Activated CD8-positive, alpha-beta memory T cell treated with anti-CD3 and anti-CD28 coated beads, Interleukin-2, amount 50 U/mL, for 24 hours (primary cell): ENCODE measurements around the gene IPO9.
"Not testable (repeated sequence)": the region's sequence is repeated elsewhere in the genome, so short reads cannot be mapped to it uniquely, and the experiment has no call there.

Experiments used
- DNase-seq: peaks from one replicate; pipeline ENCODE4 v3.0.0-alpha.2; 2020; ENCODE audit errors: extremely low read depth

The IPO9 gene

GRCh38 chr1:201848230-201848629 is 19.3 kb downstream of the IPO9 start:
- DNase-seq, result no peak

- DNase-seq, result no peak
Observed at GRCh38 chr1:201849372-201850052, 20.6 kb downstream of the IPO9 start.

DNA sequence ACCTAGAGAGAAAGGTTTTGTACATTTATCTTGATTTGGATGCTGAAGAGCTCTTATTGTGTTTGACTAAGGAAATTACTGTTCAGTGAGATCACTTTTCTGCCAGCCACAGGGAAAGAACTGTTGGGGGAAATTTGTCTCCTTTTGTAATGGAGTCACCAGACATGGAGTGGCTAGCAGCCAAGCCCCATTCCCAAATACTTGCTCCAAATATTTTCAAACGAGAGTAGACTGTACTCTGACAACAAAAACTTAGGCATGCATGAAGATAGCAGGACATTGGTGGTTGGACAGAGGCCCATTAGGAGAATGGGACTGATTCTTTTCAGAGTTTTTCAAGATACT is 21.1 kb downstream of the IPO9 start:
- DNase-seq, result no peak

GRCh38 chr1:201851949-201852348 is 23.0 kb downstream of the IPO9 start:
- DNase-seq, result no peak

- DNase-seq, result not testable (repeated sequence)
Observed at GRCh38 chr1:201856722-201857121, 27.8 kb downstream of the IPO9 start.

DNA sequence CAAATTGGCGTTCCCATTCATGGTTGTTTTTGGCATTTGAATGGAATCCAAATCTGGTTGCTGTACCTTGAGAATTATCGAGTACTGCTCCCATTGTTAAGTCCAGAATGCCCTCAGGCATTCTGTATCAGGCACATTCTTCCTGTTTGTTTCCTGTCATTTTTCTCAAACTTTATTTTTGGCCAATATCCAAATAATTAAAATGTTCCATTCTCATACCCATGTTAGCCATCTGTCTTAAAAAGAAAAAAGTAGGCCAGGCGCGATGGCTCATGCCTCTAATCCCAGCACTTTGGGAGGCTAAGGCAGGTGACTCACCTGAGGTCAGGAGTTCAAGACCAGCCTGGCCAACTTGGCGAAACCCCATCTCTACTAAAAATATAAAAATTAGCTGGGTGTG is 30.5 kb downstream of the IPO9 start:
- DNase-seq, result no peak

DNA sequence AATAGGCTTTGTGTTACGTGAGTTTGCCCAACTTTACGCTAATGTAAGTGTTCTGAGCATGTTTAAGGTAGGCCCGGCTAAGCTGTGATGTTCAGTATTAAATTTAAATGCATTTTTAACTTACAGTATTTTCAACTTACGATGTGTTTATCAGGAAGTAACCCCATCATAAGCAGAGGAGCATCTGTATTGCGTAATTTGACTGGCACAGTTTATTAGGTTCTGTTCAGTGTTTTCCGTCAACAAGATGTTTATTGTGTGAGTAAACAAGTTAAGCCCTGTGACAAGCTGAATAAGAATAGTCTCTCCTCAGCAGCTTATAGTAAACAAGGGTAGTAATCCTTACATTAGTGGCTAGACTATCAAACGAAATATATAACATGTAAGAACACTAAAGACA is 32.5 kb downstream of the IPO9 start:
- DNase-seq, result no peak

DNA sequence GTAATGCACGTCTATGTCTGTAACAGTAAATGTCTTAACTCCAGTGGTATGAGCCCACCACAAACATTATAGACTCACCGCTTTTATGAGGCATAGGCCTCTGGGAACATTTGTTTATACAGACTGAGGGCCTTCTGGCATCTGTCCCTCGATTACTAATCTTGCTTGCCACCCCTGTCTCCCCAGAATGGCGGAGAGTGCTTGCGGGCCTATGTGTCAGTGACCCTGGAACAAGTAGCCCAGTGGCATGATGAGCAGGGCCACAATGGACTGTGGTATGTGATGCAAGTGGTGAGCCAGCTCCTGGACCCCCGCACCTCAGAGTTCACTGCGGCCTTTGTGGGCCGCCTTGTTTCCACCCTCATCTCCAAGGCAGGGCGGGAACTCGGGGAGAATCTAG is 41.4 kb downstream of the IPO9 start:
- no peak for DNase-seq

- DNase-seq, result no peak
Observed at GRCh38 chr1:201874672-201875071, 45.7 kb downstream of the IPO9 start.

DNA sequence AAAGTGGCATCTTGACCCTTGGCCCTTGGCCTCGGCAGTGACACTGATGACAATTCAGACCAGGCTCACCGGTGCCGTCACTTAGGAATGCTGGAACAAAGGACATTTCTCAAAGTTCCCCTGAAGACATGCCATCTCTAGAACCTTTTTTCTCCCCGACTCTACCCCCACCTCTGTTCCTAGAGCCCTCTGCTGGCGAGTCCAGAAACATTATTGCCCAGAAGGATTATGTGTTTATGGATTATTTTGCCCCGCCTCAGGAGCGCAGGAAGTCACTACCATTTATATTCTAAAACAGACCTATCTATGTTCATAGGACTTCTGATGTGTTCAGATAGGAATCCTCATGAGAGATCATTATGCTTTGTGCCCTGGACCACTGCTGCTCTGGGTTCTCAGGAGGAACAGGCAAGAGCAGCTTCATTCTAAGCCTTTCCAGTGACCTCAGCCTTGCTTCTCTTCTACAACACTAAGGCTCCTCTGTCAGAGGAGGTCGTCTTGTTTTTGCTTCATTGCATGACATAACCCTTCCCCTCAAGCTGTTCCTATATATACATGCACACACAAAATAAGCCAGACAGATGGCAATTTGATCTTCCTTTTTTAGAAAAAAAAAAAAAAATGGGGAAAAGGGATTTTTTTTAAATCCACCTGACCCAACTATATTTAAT is 47.3 kb downstream of the IPO9 start:
- DNase-seq, result no peak

- no peak for DNase-seq
Observed at GRCh38 chr1:201877877-201878401, 49.0 kb downstream of the IPO9 start.

DNA sequence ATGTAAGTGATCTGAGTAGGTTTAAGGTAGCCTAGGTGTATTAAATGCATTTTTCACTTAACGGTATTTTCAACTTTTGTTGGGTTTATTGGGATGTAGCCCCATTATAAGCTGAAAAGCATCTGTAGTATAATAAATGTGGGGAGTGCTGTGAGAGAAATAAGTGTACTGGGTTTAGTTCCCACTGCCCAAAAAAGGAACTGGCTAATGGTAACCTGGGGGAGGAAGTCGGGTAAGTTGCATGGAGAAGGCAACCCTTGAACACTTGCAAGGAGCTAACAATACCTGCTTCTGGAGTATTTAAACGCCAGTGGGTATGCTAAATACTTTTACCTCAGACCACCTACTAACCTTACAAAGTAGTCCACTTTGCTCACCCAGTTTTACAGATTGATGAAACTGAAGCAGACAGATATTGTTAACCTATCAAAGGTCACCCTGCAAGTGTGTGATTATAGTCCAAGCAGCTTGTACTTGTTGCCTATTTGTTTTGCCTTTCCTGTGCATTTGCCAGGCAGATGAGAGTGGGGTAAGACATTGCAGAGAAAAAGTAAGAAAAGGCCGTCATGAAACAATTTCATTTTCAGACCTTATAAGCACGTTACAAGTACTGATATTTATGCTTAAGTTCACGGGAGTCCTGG is 52.1 kb downstream of the IPO9 start:
- DNase-seq, result no peak

DNA sequence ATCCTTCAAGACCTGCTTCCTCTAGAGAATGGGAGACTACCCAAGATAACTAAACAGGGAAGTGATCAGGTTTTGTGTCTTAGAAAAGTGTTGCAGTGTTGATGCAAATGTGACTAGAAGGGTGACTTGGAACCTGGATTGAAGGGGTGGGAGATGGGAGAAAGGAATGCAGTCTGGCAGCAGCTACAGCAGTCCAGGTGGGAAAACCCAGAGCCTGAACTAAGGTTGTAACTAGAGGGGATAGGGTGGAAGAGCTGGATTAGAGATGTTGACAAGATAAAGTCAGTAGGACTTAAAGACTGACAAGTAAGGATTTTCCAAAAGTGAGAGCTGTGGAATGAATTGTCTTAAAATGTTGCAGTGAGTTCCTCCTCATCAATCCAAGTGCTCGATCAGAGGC is 52.7 kb downstream of the IPO9 start:
- no peak for DNase-seq

DNA sequence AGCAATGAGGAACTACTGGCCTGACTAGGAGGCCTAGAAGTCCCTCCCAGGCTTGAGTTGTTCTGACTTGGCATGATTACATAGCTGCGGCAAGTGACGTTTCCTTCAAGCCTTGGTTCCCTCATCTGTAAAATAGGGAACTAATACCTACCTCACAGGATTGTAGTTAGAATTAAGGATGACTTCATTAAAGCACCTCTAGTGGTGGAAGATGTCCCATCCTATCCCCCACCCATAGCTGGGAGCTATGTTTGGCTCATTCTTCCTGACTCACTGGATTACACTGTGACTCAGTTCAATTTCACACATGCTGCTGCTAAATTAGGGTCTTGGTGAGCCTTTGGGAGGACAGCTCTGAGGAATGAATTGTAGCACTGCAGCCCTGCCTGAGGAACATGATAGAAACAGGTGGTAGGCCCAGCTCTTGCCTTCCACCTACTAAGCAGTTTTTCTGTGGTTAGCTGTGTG is 53.7 kb downstream of the IPO9 start:
- no peak for DNase-seq

DNA sequence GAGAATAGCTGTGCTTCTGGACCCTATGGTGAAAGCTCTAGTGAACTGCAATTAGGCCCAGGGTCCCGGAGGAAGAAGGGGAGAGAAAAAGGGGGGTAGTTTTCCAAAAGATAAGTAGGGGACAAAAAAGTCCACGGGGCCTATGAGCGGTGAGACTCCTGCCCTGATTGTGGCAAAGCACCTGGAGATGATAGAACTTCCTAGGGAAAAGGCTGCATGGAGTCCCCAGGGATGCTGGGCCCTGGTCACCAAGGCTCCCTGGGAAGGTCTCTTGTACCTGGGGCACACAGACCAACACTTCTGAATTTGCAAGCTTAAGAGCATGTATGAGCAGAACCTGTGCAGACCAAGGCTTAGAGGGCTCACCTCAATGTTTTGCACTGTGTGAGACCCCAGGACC is 54.3 kb downstream of the IPO9 start:
- DNase-seq, result no peak

DNA sequence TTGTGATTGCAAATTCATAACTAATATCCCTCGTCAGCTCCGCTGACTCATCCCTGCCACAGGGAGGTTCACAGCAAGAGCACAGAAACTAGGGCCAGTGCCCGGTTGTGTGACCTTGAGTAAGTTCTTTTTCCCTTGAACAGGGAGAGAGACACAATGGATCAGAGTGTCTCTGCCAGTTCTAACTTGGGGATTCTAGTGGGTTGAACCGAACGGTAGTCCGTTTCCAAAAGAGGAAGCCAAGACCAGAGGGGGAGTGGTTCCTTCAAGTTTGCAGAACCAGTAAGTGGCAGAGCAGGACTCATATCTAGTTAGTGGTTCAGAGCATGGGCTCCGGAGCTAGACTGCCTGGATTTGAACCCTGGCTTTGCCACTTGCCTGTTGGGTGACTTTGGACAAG is 54.8 kb downstream of the IPO9 start:
- DNase-seq, result no peak

- no peak for DNase-seq
Observed at GRCh38 chr1:201884425-201884824, 55.5 kb downstream of the IPO9 start.

DNA sequence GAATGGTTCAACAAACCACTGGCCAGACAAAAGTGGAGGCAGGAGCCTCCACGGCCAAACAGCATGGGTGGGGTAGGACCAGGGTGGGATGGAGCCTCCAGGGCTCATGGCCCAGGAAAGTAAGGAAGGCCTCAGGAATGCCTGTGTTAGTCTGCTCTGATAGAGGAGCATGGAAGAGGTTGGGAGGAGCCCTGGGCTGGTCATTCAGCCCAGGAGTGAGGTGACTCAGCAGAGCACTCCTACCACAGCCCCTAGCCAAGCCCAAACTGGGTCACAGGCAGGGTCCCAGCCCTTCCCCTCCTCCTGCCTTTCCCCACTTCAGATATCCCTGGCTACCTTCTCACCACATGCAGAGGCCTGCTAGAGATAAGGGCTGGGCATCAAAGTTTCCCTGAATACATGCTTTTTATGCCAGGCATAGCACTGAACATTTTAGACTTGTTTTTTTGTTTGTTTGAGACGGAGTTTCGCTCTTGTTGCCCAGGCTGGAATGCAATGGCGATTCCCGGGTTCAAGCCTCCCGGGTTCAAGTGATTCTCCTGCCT is 56.6 kb downstream of the IPO9 start:
- DNase-seq, result no peak

DNA sequence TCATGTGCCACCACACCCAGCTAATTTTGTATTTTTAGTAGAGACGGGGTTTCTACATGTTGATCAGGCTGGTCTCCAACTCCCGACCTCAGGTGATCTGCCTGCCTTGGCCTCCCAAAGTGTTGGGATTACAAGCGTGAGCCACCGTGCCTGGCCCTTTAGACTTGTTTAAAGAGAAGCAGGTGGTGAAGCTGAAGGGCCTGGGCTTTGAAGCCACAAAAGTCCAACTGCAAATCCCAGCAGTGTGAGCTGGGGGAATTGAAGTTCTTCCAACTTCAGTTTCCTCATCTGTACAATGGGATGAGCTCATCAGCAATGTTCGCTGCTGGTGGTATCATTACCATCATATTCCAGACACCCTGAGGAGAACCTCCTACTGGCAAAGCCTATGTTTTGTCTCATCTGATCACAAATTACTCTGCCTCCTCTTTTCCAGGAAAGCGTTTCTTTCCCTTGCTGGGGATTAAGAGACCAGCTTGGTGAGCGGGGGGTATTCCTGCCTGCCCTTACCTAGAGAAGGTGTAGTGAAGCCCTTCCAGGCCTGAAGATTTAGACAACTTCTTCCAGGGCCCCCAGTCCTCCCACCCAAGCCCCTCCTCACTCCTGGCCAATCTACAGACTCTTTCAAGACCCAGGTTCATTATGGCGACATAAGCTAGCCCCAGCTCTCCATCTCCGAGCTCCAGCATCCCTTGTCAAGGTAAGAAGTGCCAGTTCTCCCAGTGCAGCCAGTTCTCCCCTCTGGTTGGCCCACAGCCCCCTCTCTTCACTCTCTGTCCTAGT is 57.3 kb downstream of the IPO9 start:
- no peak for DNase-seq

GRCh38 chr1:201887116-201887866 is 58.3 kb downstream of the IPO9 start:
- no peak for DNase-seq
